A549 (cell line): ENCODE measurements around the gene HRH2. TPM values are rescaled to one million over a fixed set of nuclear protein-coding genes. Genes with fewer than 3 reads are reported as not detected.

ENCODE experiments used
- ATAC-seq, 2 experiments: fragments of 200-7000 bp in 1 of 2; fragments of >200 bp in 1 of 2; cut with Nextera tagmentation in 1 of 2; cut with Tn5 transposase in 1 of 2; 3 replicates each; pipeline versions ENCODE4 v1.8.0 to v1.9.1; 2018 to 2020; ENCODE audit warnings: mild to moderate bottlenecking in 1 of 2, moderate library complexity in 1 of 2
- CTCF ChIA-PET: fragments of 300-600 bp; sonication (Branson Sonifier 250); formaldehyde crosslinking; extraction: SDS; loops from one replicate; lab custom pipeline; 2021; ENCODE audit warnings: antibody characterized with exemption, inconsistent platforms; lab: Yijun Ruan, JAX
- POLR2A ChIA-PET: fragments of 350-600 bp; formaldehyde crosslinking; extraction: SDS; loops from one replicate; lab custom pipeline; 2021; ENCODE audit warnings: antibody characterized with exemption, inconsistent platforms; lab: Yijun Ruan, JAX
- DNase-seq, 2 experiments: peaks; one replicate each; pipeline versions ENCODE4 v3.0.0 to v3.0.0-alpha.2; 2011 to 2016; ENCODE audit warnings: low read depth in 1 of 2, low spot score in 1 of 2
- FAIRE-seq: peaks from 2 replicates; lab custom pipeline; 2011; peaks lifted over from hg19 to GRCh38; lab: Jason Lieb, UNC
- H3K27ac ChIP-seq, 2 experiments: fragments of >200 bp; sonication (Bioruptor Twin); formaldehyde crosslinking; 3 replicates each; pipeline ENCODE4 v1.5.1; 2016 to 2017
- H3K4me1 ChIP-seq: fragments of >200 bp; sonication (Bioruptor Twin); formaldehyde crosslinking; 3 replicates; pipeline ENCODE4 v1.6.1; 2016
- H3K4me2 ChIP-seq: fragments of >200 bp; sonication (Bioruptor Twin); formaldehyde crosslinking; 3 replicates; pipeline ENCODE4 v1.6.1; 2016
- H3K4me3 ChIP-seq: fragments of >200 bp; sonication (Bioruptor Twin); formaldehyde crosslinking; 3 replicates; pipeline ENCODE4 v1.5.1; 2016
- H3K9me3 ChIP-seq: fragments of >200 bp; sonication (Bioruptor Twin); formaldehyde crosslinking; 3 replicates; pipeline ENCODE4 v1.6.1; 2016
- CBX2 ChIP-seq: fragments of 200-600 bp; sonication (generic); IDR thresholded peaks from 2 replicates; pipeline ENCODE4 v1.6.1; 2016; ENCODE audit warnings: low read depth, mild to moderate bottlenecking, borderline replicate concordance
- CHD4 ChIP-seq: fragments of 200-600 bp; sonication (generic); IDR thresholded peaks from 2 replicates; pipeline ENCODE4 v1.6.1; 2016; ENCODE audit warnings: antibody characterized with exemption, mild to moderate bottlenecking, borderline replicate concordance
- EHF ChIP-seq: fragments of 250-450 bp; sonication (Bioruptor Pico); IDR thresholded peaks from 2 replicates; pipeline ENCODE4 v1.5.0; 2020; ENCODE audit warnings: mild to moderate bottlenecking
- EHMT2 ChIP-seq: fragments of 200-600 bp; sonication (generic); IDR thresholded peaks from 2 replicates; pipeline ENCODE4 v1.6.1; 2016; ENCODE audit warnings: antibody characterized with exemption, low read depth, mild to moderate bottlenecking, moderate library complexity
- EP300 ChIP-seq, 2 experiments: fragments of >200 bp; sonication (Bioruptor Twin); formaldehyde crosslinking; IDR thresholded peaks; 2 replicates in 1 of 2; 3 replicates in 1 of 2; pipeline ENCODE4 v1.6.1; 2016 to 2017
- FOXS1 ChIP-seq: fragments of 250-450 bp; sonication (Bioruptor Pico); IDR thresholded peaks from 2 replicates; pipeline ENCODE4 v1.5.0; 2020; ENCODE audit warnings: mild to moderate bottlenecking, moderate library complexity
- HEYL ChIP-seq: fragments of 250-450 bp; sonication (Bioruptor Pico); IDR thresholded peaks from 2 replicates; pipeline ENCODE4 v1.8.0; 2021; ENCODE audit warnings: mild to moderate bottlenecking, moderate library complexity
- HOXB13 ChIP-seq: fragments of 250-450 bp; sonication (Bioruptor Pico); IDR thresholded peaks from 2 replicates; pipeline ENCODE4 v1.5.0; 2020; ENCODE audit warnings: low read depth, mild to moderate bottlenecking, moderate library complexity
- HOXB5 ChIP-seq: fragments of 250-450 bp; sonication (Bioruptor Pico); IDR thresholded peaks from 2 replicates; pipeline ENCODE4 v1.5.0; 2020; ENCODE audit warnings: mild to moderate bottlenecking, moderate library complexity
- JUN ChIP-seq, 2 experiments: fragments of >200 bp; sonication (Bioruptor Twin); formaldehyde crosslinking; IDR thresholded peaks; 2 replicates in 1 of 2; 3 replicates in 1 of 2; pipeline ENCODE4 v1.6.1; 2016 to 2017
- JUNB ChIP-seq: fragments of >200 bp; sonication (Bioruptor Twin); formaldehyde crosslinking; IDR thresholded peaks from 2 replicates; pipeline ENCODE4 v1.6.1; 2016
- KDM1A ChIP-seq: fragments of 200-600 bp; sonication (generic); IDR thresholded peaks from 2 replicates; pipeline ENCODE4 v1.6.1; 2016; ENCODE audit warnings: low read depth, mild to moderate bottlenecking
- KDM5A ChIP-seq: fragments of 200-600 bp; sonication (generic); IDR thresholded peaks from 2 replicates; pipeline ENCODE4 v1.6.1; 2016; ENCODE audit warnings: antibody characterized with exemption, mild to moderate bottlenecking
- MAFK ChIP-seq: fragments of 450-650 bp; IDR thresholded peaks from 2 replicates; pipeline ENCODE4 v1.6.1; 2014; ENCODE audit not compliant: partially characterized antibody
- NR3C1 ChIP-seq: fragments of >200 bp; sonication (Bioruptor Twin); formaldehyde crosslinking; IDR thresholded peaks from 3 replicates; pipeline ENCODE4 v1.6.1; 2017
- PHF8 ChIP-seq: fragments of 200-600 bp; sonication (generic); IDR thresholded peaks from 2 replicates; pipeline ENCODE4 v1.6.1; 2016; ENCODE audit warnings: low read depth, mild to moderate bottlenecking, antibody characterized with exemption, moderate library complexity, borderline replicate concordance
- POLR2A ChIP-seq: IDR thresholded peaks from 2 replicates; pipeline ENCODE4 v1.6.1; 2012; ENCODE audit warnings: mild to moderate bottlenecking, low read length
- POLR2AphosphoS2 ChIP-seq: conservative IDR thresholded peaks from 2 replicates; pipeline ENCODE4 v1.6.1; 2012; ENCODE audit warnings: low read length, improper control_type of control experiment, inconsistent platforms
- RCOR1 ChIP-seq: fragments of 150-350 bp; IDR thresholded peaks from 2 replicates; pipeline ENCODE4 v1.6.1; 2014; ENCODE audit warnings: antibody characterized with exemption, low read length, low read depth
- RNF2 ChIP-seq: fragments of 200-600 bp; sonication (generic); IDR thresholded peaks from 2 replicates; pipeline ENCODE4 v1.6.1; 2016; ENCODE audit warnings: low read depth, mild to moderate bottlenecking, antibody characterized with exemption, moderate library complexity, borderline replicate concordance
- SMC3 ChIP-seq: fragments of >200 bp; sonication (Bioruptor Twin); formaldehyde crosslinking; IDR thresholded peaks from 3 replicates; pipeline ENCODE4 v1.6.1; 2018; ENCODE audit warnings: inconsistent platforms
- TFCP2L1 ChIP-seq: fragments of 250-450 bp; sonication (Bioruptor Pico); IDR thresholded peaks from 2 replicates; pipeline ENCODE4 v1.5.0; 2021; ENCODE audit warnings: mild to moderate bottlenecking
- TP53 ChIP-seq: fragments of 250-450 bp; sonication (Bioruptor Pico); IDR thresholded peaks from 2 replicates; pipeline ENCODE4 v1.5.0; 2021; ENCODE audit warnings: mild to moderate bottlenecking, moderate library complexity
- ZC3H11A ChIP-seq: fragments of 450-650 bp; IDR thresholded peaks from 2 replicates; pipeline ENCODE4 v1.6.1; 2014; ENCODE audit warnings: antibody characterized with exemption, mild to moderate bottlenecking
- ZFP36 ChIP-seq: fragments of 450-650 bp; IDR thresholded peaks from 2 replicates; pipeline ENCODE4 v1.6.1; 2014; ENCODE audit warnings: borderline replicate concordance; ENCODE audit not compliant: partially characterized antibody
- WGBS: methylation state at CpG from one replicate; pipeline ENCODE4 v1.1.6; 2017; ENCODE audit errors: missing lambda C conversion rate; 5-methylcytosine and 5-hydroxymethylcytosine counted together
- polyA plus RNA-seq, 4 experiments: library from polyadenylated mRNA; depleted of rRNA in 3 of 4; stranded (reverse); fragments of >200 nt; fragmentation: RNase III in 1 of 4; extraction: RNeasy Plus Mini Kit Qiagen cat#74134 plus additional on column Dnase treatment in 1 of 4; gene quantifications; 2 replicates in 3 of 4; 3 replicates in 1 of 4; pipeline ENCODE4 v1.2.3, GENCODE V29; 2011 to 2017
- TF ChIP-seq, protein P1 (sequence below): IDR thresholded peaks from 2 replicates; pipeline ENCODE4 v1.6.1; 2012
- TF ChIP-seq, protein P2 (sequence below): fragments of 200-600 bp; sonication (generic); IDR thresholded peaks from 2 replicates; pipeline ENCODE4 v1.6.1; 2016; ENCODE audit warnings: antibody characterized with exemption, mild to moderate bottlenecking, moderate library complexity

Gene HRH2
- polyA plus RNA-seq, 2 of the 4 experiments (the other 2 are of a cell fraction), result 0.58 to 0.62 TPM

DNA sequence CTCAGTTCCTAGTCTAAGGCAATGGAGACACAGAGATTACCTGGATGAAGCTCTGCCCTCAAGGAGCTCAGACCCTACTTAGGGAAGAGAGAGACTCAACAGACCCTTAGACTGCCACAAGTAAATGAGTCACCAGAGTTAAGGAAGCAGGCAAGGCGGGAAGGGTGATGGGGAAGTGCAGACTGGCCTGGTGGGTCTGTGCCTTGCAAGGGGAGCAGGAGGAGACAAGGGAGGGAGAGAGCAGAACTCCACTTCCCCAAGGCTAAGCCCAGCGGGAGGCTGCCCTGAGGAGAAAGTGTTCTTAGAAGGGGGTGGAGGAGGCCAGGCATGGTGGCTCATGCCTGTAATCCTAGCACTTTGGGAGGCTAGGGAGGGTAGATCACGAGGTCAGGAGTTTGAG lies 83.7 kb downstream of the HRH2 start:
- ChIA-PET CTCF (interaction anchor here (0.9 to 6.9 kb wide), 3 partner anchors 11 to 132 kb away, joined by 3 to 68 read pairs (median 3); no protein-coding TSS in a partner anchor), POLR2A (interaction anchor here (0.6 kb wide), 1 partner anchor 149 kb away, joined by 4 read pairs; no protein-coding TSS in a partner anchor)

DNA sequence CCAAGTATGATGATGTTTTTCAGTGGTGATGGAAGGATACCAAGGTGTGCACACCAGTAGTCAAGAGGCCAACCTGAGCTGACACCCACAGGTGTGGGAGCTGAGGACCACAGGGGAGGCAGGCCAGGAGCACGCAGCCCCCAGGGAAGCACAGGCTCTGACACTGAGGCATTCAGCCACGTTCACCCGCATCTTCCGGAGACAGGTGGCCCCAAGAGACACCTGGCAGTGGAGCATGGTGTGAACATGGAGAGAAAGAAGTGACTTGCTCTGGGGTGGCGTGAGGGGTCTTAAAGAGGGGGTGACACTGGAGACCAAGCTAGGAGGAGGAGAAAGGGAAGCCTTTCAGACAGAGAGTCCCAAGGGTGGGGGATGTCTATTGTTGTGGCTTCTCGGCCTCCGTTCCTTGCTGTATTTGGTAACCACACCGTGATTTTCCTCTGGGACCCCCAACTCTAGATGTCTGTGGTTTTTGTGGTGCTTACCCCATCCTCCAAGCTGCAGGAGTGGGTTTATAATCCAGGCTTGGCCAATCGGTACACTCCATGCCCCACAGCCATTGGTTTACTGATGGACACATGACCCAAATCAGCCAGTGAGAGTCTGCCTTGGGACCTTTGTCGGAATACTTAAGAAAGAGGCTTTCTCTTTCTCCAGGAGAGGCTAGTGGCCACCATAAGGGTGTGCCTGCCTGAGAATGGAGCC lies 84.6 kb downstream of the HRH2 start:
- ChIA-PET POLR2A (no interaction called here), CTCF (interaction anchor here (0.9 to 6.9 kb wide), 3 partner anchors 12 to 131 kb away, joined by 3 to 68 read pairs (median 3); partner anchors contain the start of gene CPLX2)
- Histone ChIP-seq H3K4me1 (peaks cover 52% of the 10 kb centered on the region), H3K27ac (no peak overlapping the region), H3K4me2 (no peak overlapping the region), H3K9me3 (no peaks in the 10 kb centered on the region), H3K4me3 (no peak overlapping the region)
- WGBS, result 82% methylated on average over 9 of the region's 10 CpGs
- FAIRE-seq (no peak), ATAC-seq (no peak), DNase-seq (no peak)
- no peak for TF ChIP-seq ZC3H11A
- no peak for TF ChIP-seq RCOR1
- no peak for TF ChIP-seq JUN (IDR thresholded peaks at IDR 0.05)
- TF ChIP-seq EP300 (IDR thresholded peaks at IDR 0.05), result no peak
- TF ChIP-seq KDM5A, result no peak
- TF ChIP-seq, protein P1, sequence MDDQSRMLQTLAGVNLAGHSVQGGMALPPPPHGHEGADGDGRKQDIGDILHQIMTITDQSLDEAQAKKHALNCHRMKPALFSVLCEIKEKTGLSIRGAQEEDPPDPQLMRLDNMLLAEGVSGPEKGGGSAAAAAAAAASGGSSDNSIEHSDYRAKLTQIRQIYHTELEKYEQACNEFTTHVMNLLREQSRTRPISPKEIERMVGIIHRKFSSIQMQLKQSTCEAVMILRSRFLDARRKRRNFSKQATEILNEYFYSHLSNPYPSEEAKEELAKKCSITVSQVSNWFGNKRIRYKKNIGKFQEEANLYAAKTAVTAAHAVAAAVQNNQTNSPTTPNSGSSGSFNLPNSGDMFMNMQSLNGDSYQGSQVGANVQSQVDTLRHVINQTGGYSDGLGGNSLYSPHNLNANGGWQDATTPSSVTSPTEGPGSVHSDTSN, result no peak
- no peak for TF ChIP-seq CBX2
- TF ChIP-seq FOXS1, result no peak
- TF ChIP-seq TP53, result no peak
- no peak for TF ChIP-seq RNF2
- no peak for TF ChIP-seq HOXB5 (CRISPR knock-in tag)
- no peak for TF ChIP-seq MAFK
- no peak for TF ChIP-seq EHF (CRISPR knock-in tag)
- no peak for TF ChIP-seq KDM1A
- TF ChIP-seq TFCP2L1 (CRISPR knock-in tag), result no peak
- TF ChIP-seq CHD4, result no peak
- no peak for TF ChIP-seq HEYL (CRISPR knock-in tag)
- no peak for TF ChIP-seq NR3C1

More for the DNA sequence above, 83.7 kb downstream of the HRH2 start:
- H3K4me3 ChIP-seq, result no peak overlapping the region
- H3K4me1 ChIP-seq, result peaks cover 52% of the 10 kb centered on the region
- DNase-seq (no peak), FAIRE-seq (no peak), ATAC-seq (no peak)
- no peak overlapping the region for H3K4me2 ChIP-seq
- 75% methylated on average over 3 of the region's 3 CpGs for WGBS
- H3K9me3 ChIP-seq, result no peaks in the 10 kb centered on the region
- no peak overlapping the region for H3K27ac ChIP-seq
- no peak for TF ChIP-seq EHMT2
- no peak for TF ChIP-seq POLR2AphosphoS2
- TF ChIP-seq CBX2, result no peak
- no peak for TF ChIP-seq POLR2A
- no peak for TF ChIP-seq JUNB
- TF ChIP-seq HOXB13 (CRISPR knock-in tag), result no peak

DNA sequence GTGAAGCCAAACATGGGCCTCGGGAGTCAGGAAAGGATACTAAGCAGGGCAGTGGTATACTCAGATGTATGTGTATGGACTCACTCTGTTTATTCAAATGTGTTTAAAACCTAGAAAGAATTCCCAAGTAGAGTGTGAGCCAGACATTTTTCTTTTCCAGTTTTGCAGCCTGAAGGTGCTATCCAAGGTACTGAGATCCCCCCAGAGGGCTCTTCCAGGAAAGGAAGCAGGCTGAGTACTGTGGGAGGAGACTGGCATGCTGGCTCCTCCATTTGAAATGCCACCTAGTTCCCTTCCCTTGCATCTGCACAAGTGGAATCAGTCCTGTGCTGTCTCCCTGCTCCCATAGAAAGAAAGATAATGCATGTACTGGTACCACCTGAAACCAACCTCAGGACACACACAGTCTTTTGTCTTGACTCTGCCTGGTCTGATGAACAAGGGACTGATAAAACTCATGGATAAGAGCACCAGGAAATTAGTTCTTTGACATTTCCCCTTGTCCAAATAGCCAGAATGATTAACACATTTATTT lies 85.9 kb downstream of the HRH2 start:
- H3K4me1 ChIP-seq, result peaks cover 48% of the 10 kb centered on the region
- no peaks in the 10 kb centered on the region for H3K9me3 ChIP-seq
- no peak overlapping the region for H3K27ac ChIP-seq
- H3K4me2 ChIP-seq, result no peak overlapping the region
- no peak overlapping the region for H3K4me3 ChIP-seq
- 63% methylated on average over 1 of the region's 1 CpG for WGBS
- TF ChIP-seq, protein P1, result no peak
- TF ChIP-seq, protein P2, sequence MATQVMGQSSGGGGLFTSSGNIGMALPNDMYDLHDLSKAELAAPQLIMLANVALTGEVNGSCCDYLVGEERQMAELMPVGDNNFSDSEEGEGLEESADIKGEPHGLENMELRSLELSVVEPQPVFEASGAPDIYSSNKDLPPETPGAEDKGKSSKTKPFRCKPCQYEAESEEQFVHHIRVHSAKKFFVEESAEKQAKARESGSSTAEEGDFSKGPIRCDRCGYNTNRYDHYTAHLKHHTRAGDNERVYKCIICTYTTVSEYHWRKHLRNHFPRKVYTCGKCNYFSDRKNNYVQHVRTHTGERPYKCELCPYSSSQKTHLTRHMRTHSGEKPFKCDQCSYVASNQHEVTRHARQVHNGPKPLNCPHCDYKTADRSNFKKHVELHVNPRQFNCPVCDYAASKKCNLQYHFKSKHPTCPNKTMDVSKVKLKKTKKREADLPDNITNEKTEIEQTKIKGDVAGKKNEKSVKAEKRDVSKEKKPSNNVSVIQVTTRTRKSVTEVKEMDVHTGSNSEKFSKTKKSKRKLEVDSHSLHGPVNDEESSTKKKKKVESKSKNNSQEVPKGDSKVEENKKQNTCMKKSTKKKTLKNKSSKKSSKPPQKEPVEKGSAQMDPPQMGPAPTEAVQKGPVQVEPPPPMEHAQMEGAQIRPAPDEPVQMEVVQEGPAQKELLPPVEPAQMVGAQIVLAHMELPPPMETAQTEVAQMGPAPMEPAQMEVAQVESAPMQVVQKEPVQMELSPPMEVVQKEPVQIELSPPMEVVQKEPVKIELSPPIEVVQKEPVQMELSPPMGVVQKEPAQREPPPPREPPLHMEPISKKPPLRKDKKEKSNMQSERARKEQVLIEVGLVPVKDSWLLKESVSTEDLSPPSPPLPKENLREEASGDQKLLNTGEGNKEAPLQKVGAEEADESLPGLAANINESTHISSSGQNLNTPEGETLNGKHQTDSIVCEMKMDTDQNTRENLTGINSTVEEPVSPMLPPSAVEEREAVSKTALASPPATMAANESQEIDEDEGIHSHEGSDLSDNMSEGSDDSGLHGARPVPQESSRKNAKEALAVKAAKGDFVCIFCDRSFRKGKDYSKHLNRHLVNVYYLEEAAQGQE, result peak; percentile 90
- TF ChIP-seq PHF8 (no peak), SMC3 (no peak), ZFP36 (no peak), EHMT2 (0 out of 2 replicates have a peak, but pooled peaks have one; percentile 16)
- ATAC-seq (peak in 1 of 2 experiments; percentile 34; a peak in 3 of 6 replicates), FAIRE-seq (no peak), DNase-seq (peak; percentile 31 to 44)
- ChIA-PET POLR2A (no interaction called here), CTCF (interaction anchor here (1.0 to 6.9 kb wide), 3 partner anchors 13 to 129 kb away, joined by 3 to 68 read pairs (median 6); partner anchors contain the start of gene CPLX2)
